HEK293T (cell line): Measurements from ENCODE around the gene KDM2A.

ENCODE experiments used
- BHLHE40 ChIP-seq: fragments of 450-650 bp; IDR thresholded peaks from 2 replicates; pipeline ENCODE4 v1.6.1; 2016; ENCODE audit warnings: mild to moderate bottlenecking, moderate library complexity, borderline replicate concordance
- FOXM1 ChIP-seq: fragments of 450-650 bp; IDR thresholded peaks from 2 replicates; pipeline ENCODE4 v1.6.1; 2017; ENCODE audit warnings: mild to moderate bottlenecking, borderline replicate concordance
- HDGF ChIP-seq: fragments of 450-650 bp; IDR thresholded peaks from 2 replicates; pipeline ENCODE4 v1.6.1; 2017; ENCODE audit warnings: antibody characterized with exemption, borderline replicate concordance
- NFRKB ChIP-seq: fragments of 450-650 bp; IDR thresholded peaks from 2 replicates; pipeline ENCODE4 v1.6.1; 2016; ENCODE audit warnings: mild to moderate bottlenecking, moderate library complexity
- SP1 ChIP-seq: fragments of 450-650 bp; IDR thresholded peaks from 2 replicates; pipeline ENCODE4 v1.6.1; 2017
- TF ChIP-seq, protein P1 (sequence below): fragments of 450-650 bp; IDR thresholded peaks from 2 replicates; pipeline ENCODE4 v1.6.1; 2016

DNA sequence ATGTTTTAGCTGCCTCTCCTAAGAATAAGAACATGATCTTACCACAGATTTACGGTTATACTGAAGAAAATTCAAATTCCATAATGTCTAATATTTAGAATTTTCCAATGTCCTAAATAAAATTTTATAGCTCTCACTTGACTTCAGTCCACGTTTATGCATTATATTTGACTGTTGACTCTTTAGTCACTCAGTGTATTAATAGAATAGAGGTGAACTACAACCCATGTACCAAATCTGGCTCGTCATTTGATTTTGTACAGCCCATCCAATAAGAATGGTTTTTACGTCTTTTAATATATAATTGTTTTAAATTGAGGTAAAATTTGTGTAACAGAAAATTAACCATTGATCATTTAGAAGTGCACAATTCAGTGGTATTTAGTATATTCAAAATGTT, 34.9 kb downstream of the KDM2A start:
- TF ChIP-seq HDGF (no peak), FOXM1 (no peak), BHLHE40 (no peak), SP1 (no peak), NFRKB (no peak)
- TF ChIP-seq, protein P1, sequence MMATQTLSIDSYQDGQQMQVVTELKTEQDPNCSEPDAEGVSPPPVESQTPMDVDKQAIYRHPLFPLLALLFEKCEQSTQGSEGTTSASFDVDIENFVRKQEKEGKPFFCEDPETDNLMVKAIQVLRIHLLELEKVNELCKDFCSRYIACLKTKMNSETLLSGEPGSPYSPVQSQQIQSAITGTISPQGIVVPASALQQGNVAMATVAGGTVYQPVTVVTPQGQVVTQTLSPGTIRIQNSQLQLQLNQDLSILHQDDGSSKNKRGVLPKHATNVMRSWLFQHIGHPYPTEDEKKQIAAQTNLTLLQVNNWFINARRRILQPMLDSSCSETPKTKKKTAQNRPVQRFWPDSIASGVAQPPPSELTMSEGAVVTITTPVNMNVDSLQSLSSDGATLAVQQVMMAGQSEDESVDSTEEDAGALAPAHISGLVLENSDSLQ: no peak
